Measurements from ENCODE around the gene DCAF7.

The DCAF7 gene

GRCh38 chr17:63629627-63630026, 79.3 kb downstream of the DCAF7 start:
- DNase-seq (ENCODE audit: low read depth) = no peak

- no peak for DNase-seq (ENCODE audit: low read depth)
Measured at GRCh38 chr17:63631062-63631461, 80.8 kb downstream of the DCAF7 start.

- DNase-seq (ENCODE audit: low read depth) = no peak
Measured at GRCh38 chr17:63631626-63632025, 81.3 kb downstream of the DCAF7 start.

GRCh38 chr17:63633742-63634141, 83.5 kb downstream of the DCAF7 start:
- DNase-seq (ENCODE audit: low read depth) = no peak

GRCh38 chr17:63634163-63634562, 83.9 kb downstream of the DCAF7 start:
- DNase-seq (ENCODE audit: low read depth) = no peak

GRCh38 chr17:63634816-63635215, 84.5 kb downstream of the DCAF7 start:
- DNase-seq (ENCODE audit: low read depth) = no peak

- no peak for DNase-seq (ENCODE audit: low read depth)
Measured at GRCh38 chr17:63635290-63635689, 85.0 kb downstream of the DCAF7 start.

GRCh38 chr17:63635787-63636186, 85.5 kb downstream of the DCAF7 start:
- DNase-seq (ENCODE audit: low read depth) = no peak

- no peak for DNase-seq (ENCODE audit: low read depth)
Measured at GRCh38 chr17:63639125-63639524, 88.8 kb downstream of the DCAF7 start.

- no peak for DNase-seq (ENCODE audit: low read depth)
Measured at GRCh38 chr17:63640038-63640437, 89.8 kb downstream of the DCAF7 start.

GRCh38 chr17:63641692-63642448, 91.6 kb downstream of the DCAF7 start:
- DNase-seq (ENCODE audit: low read depth) = no peak
